Measurements from ENCODE around the gene FOXL2NB.

Gene FOXL2NB

GRCh38 chr3:138964923-138965322 is 17.9 kb downstream of the FOXL2NB start:
- Histone ChIP-seq H3K36me3 (no peaks in the 10 kb centered on the region), H3K4me3 (ENCODE audit: low read depth, low read length) (no peak overlapping the region), H3K27me3 (ENCODE audit: insufficient read depth, low read depth, severe bottlenecking) (no peaks in the 10 kb centered on the region), H3K9me3 (ENCODE audit: severe bottlenecking) (peaks cover 7% of the 10 kb centered on the region), H3K27ac (no peak overlapping the region)
- DNase-seq = no peak
- TF ChIP-seq CTCF (IDR thresholded peaks at IDR 0.05; ENCODE audit: low read depth, low read length) = no peak

GRCh38 chr3:138971766-138972320 is 24.8 kb downstream of the FOXL2NB start:
- no peaks in the 10 kb centered on the region for H3K9me3 ChIP-seq (ENCODE audit: severe bottlenecking)
- H3K4me3 ChIP-seq (ENCODE audit: low read depth, low read length) = no peak overlapping the region
- H3K36me3 ChIP-seq = no peaks in the 10 kb centered on the region
- no peak for DNase-seq
- no peaks in the 10 kb centered on the region for H3K27me3 ChIP-seq (ENCODE audit: insufficient read depth, low read depth, severe bottlenecking)
- no peak for TF ChIP-seq CTCF (IDR thresholded peaks at IDR 0.05; ENCODE audit: low read depth, low read length)
- no peak overlapping the region for H3K27ac ChIP-seq

- Histone ChIP-seq H3K9me3 (ENCODE audit: severe bottlenecking) (no peaks in the 10 kb centered on the region), H3K27me3 (ENCODE audit: insufficient read depth, low read depth, severe bottlenecking) (no peaks in the 10 kb centered on the region), H3K4me3 (ENCODE audit: low read depth, low read length) (no peak overlapping the region), H3K27ac (no peak overlapping the region), H3K36me3 (no peaks in the 10 kb centered on the region)
- no peak for DNase-seq
- no peak for TF ChIP-seq CTCF (IDR thresholded peaks at IDR 0.05; ENCODE audit: low read depth, low read length)
Measured at GRCh38 chr3:138972941-138973340, 25.9 kb downstream of the FOXL2NB start.

GRCh38 chr3:138974462-138974861 is 27.4 kb downstream of the FOXL2NB start:
- no peak overlapping the region for H3K4me3 ChIP-seq (ENCODE audit: low read depth, low read length)
- no peaks in the 10 kb centered on the region for H3K27me3 ChIP-seq (ENCODE audit: insufficient read depth, low read depth, severe bottlenecking)
- H3K36me3 ChIP-seq = no peaks in the 10 kb centered on the region
- no peak for DNase-seq
- TF ChIP-seq CTCF (IDR thresholded peaks at IDR 0.05; ENCODE audit: low read depth, low read length) = no peak
- H3K27ac ChIP-seq = no peak overlapping the region
- no peaks in the 10 kb centered on the region for H3K9me3 ChIP-seq (ENCODE audit: severe bottlenecking)

- no peaks in the 10 kb centered on the region for H3K9me3 ChIP-seq (ENCODE audit: severe bottlenecking)
- TF ChIP-seq CTCF (IDR thresholded peaks at IDR 0.05; ENCODE audit: low read depth, low read length) = no peak
Measured at GRCh38 chr3:138975351-138975750, 28.3 kb downstream of the FOXL2NB start.

GRCh38 chr3:138976047-138976446 is 29.0 kb downstream of the FOXL2NB start:
- Histone ChIP-seq H3K27me3 (ENCODE audit: insufficient read depth, low read depth, severe bottlenecking) (no peaks in the 10 kb centered on the region), H3K4me3 (ENCODE audit: low read depth, low read length) (no peak overlapping the region), H3K27ac (no peak overlapping the region), H3K36me3 (no peaks in the 10 kb centered on the region), H3K9me3 (ENCODE audit: severe bottlenecking) (no peaks in the 10 kb centered on the region)
- DNase-seq = no peak
- no peak for TF ChIP-seq CTCF (IDR thresholded peaks at IDR 0.05; ENCODE audit: low read depth, low read length)

More at GRCh38 chr3:138975351-138975750, 28.3 kb downstream of the FOXL2NB start:
- DNase-seq = no peak
- Histone ChIP-seq H3K27me3 (ENCODE audit: insufficient read depth, low read depth, severe bottlenecking) (no peaks in the 10 kb centered on the region), H3K27ac (no peak overlapping the region), H3K36me3 (no peaks in the 10 kb centered on the region), H3K4me3 (ENCODE audit: low read depth, low read length) (no peak overlapping the region)

All from WERI-Rb-1 (cell line).